ENCODE results near the gene LRPPRC.

The LRPPRC gene

DNA sequence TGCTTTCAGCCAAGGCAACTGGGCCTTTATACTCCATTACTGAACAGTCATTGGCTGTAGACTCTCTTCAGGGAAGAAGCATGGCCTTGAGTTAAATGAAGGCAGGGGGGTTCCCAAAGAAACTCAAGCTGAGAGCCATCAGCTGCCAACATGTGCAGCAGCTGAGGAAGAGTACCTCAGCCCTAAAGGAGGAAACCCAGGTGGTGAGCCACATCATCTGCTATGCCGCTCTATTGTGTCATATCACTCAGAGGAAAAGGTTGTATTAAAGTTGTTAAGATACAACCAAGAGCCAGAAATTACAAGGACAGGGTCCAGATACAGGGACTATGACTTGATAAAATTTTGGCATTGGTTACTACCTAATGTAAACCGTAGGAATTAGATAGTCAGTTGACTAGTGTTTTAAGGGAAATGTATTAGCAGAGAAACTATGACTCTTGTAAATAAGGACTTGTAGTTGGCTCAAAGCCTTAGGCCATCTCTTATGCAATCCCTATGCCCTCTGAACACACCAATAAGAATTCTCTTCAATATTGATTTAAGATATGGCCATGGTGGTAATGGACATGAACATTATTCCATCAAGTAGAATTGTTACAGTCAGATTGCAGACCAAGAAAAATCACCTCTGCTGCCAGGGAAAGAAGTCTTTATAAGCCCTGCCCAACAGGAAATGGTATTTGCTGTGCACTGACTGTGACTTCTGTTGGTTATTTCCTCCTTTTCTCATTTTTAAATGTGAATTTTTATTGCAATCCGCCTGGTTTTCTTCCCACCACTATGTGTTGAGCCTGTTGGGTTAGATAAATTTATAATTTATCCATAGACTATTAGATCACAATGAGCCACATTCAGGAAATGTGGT, 9.2 kb upstream of the LRPPRC start:
- H2AFZ ChIP-seq (ENCODE audit: low read depth, low read length, severe bottlenecking): no peak overlapping the region

GRCh38 chr2:44001716-44002115, 5.9 kb upstream of the LRPPRC start:
- Histone ChIP-seq H3K4me2 (ENCODE audit: low read depth, low read length, poor library complexity, severe bottlenecking) (no peak overlapping the region), H4K20me1 (ENCODE audit: low read depth, low read length) (no peaks in the 10 kb centered on the region), H3F3A (ENCODE audit: insufficient read depth) (no peaks in the 10 kb centered on the region), H2AFZ (ENCODE audit: low read depth, low read length, severe bottlenecking) (no peak overlapping the region), H3K79me2 (ENCODE audit: insufficient read depth, low read length) (no peaks in the 10 kb centered on the region), H3K27me3 (ENCODE audit: low read length) (no peaks in the 10 kb centered on the region), H3K36me3 (ENCODE audit: low read length) (no peaks in the 10 kb centered on the region), H3K9me3 (ENCODE audit: insufficient read depth, low read length) (no peaks in the 10 kb centered on the region), H3K9ac (ENCODE audit: low read length) (no peak overlapping the region), H3K9me2 (replicated peaks; ENCODE audit: insufficient read depth, low read length) (no peaks in the 10 kb centered on the region), H3K4me3 (ENCODE audit: insufficient read depth, low read length, poor library complexity, severe bottlenecking) (no peak overlapping the region), H3K27ac (ENCODE audit: low read depth, low read length) (no peak overlapping the region)
- TF ChIP-seq CTCF (IDR thresholded peaks at IDR 0.05; ENCODE audit: insufficient read depth, low read length, poor library complexity, severe bottlenecking) (no peak), EZH2phosphoT487 (conservative IDR thresholded peaks at IDR 0.05; ENCODE audit: low read length) (no peak)

More for the DNA sequence above, 9.2 kb upstream of the LRPPRC start:
- Histone ChIP-seq H3K27ac (ENCODE audit: low read depth, low read length) (no peak overlapping the region), H3K4me3 (ENCODE audit: insufficient read depth, low read length, poor library complexity, severe bottlenecking) (no peak overlapping the region), H3K4me2 (ENCODE audit: low read depth, low read length, poor library complexity, severe bottlenecking) (no peak overlapping the region), H3K9me3 (ENCODE audit: insufficient read depth, low read length) (no peaks in the 10 kb centered on the region), H3K79me2 (ENCODE audit: insufficient read depth, low read length) (no peaks in the 10 kb centered on the region), H3K36me3 (ENCODE audit: low read length) (no peaks in the 10 kb centered on the region), H3K9me2 (replicated peaks; ENCODE audit: insufficient read depth, low read length) (no peaks in the 10 kb centered on the region), H3K27me3 (ENCODE audit: low read length) (no peaks in the 10 kb centered on the region), H3F3A (ENCODE audit: insufficient read depth) (no peaks in the 10 kb centered on the region), H3K9ac (ENCODE audit: low read length) (no peak overlapping the region), H4K20me1 (ENCODE audit: low read depth, low read length) (no peaks in the 10 kb centered on the region)
- TF ChIP-seq EZH2phosphoT487 (conservative IDR thresholded peaks at IDR 0.05; ENCODE audit: low read length) (no peak), CTCF (IDR thresholded peaks at IDR 0.05; ENCODE audit: insufficient read depth, low read length, poor library complexity, severe bottlenecking) (no peak)

GRCh38 chr2:43998263-43998662, 2.5 kb upstream of the LRPPRC start:
- TF ChIP-seq CTCF (IDR thresholded peaks at IDR 0.05; ENCODE audit: insufficient read depth, low read length, poor library complexity, severe bottlenecking) (no peak), EZH2phosphoT487 (conservative IDR thresholded peaks at IDR 0.05; ENCODE audit: low read length) (no peak)

More at GRCh38 chr2:43998263-43998662, 2.5 kb upstream of the LRPPRC start:
- no peaks in the 10 kb centered on the region for H3K9me3 ChIP-seq (ENCODE audit: insufficient read depth, low read length)
- H3K4me2 ChIP-seq (ENCODE audit: low read depth, low read length, poor library complexity, severe bottlenecking): no peak overlapping the region
- H3K9me2 ChIP-seq (replicated peaks; ENCODE audit: insufficient read depth, low read length): no peaks in the 10 kb centered on the region
- H3K36me3 ChIP-seq (ENCODE audit: low read length): no peaks in the 10 kb centered on the region
- H4K20me1 ChIP-seq (ENCODE audit: low read depth, low read length): peaks cover 13% of the 10 kb centered on the region
- no peak overlapping the region for H2AFZ ChIP-seq (ENCODE audit: low read depth, low read length, severe bottlenecking)
- no peaks in the 10 kb centered on the region for H3K27me3 ChIP-seq (ENCODE audit: low read length)
- H3K27ac ChIP-seq (ENCODE audit: low read depth, low read length): no peak overlapping the region
- H3F3A ChIP-seq (ENCODE audit: insufficient read depth): no peaks in the 10 kb centered on the region
- peaks cover 26% of the 10 kb centered on the region for H3K79me2 ChIP-seq (ENCODE audit: insufficient read depth, low read length)
- no peak overlapping the region for H3K9ac ChIP-seq (ENCODE audit: low read length)
- no peak overlapping the region for H3K4me3 ChIP-seq (ENCODE audit: insufficient read depth, low read length, poor library complexity, severe bottlenecking)
